ENCODE data around the gene GDF9.

Gene GDF9

GRCh38 chr5:132822650-132823480 is 43.4 kb downstream of the GDF9 start:
- no peak for DNase-seq (ENCODE audit: extremely low read depth in 1 of 2, low read depth in 1 of 2)

GRCh38 chr5:132821791-132822190 is 44.5 kb downstream of the GDF9 start:
- no peak for DNase-seq (ENCODE audit: extremely low read depth in 1 of 2, low read depth in 1 of 2)

GRCh38 chr5:132821350-132821749 is 44.9 kb downstream of the GDF9 start:
- DNase-seq (ENCODE audit: extremely low read depth in 1 of 2, low read depth in 1 of 2): no peak

DNA sequence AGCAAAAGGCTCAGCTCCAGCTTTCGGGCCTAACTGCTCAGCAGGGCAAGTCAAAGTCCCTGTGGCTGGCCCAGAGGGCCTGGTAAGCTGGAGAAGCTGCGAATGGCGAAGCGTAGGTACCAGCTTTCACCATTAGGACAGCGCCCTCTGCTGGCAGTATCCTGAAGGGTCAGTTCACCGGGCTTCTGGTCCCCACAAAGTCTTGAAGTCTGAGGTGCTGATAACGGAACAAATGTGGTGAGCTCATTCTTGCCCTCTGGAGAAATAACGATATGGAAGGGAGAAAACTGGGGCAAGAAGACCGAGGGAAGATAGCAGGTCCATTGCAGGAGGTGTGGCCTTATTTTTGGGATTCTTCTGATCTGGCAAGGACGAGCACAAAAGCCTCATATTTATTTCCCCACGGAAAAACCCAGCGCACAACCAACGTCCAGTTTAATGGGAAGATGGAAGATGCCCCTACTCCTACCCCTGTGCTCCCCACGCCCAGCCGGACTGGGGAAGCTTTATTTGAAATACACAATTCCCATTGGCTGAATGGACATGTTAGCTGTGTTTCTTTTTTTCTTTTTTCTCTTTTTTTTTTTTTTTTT is 46.0 kb downstream of the GDF9 start:
- peak; percentile 81 to 84 for DNase-seq (ENCODE audit: extremely low read depth in 1 of 2, low read depth in 1 of 2)

- no peak for DNase-seq (ENCODE audit: extremely low read depth in 1 of 2, low read depth in 1 of 2)
Observed at GRCh38 chr5:132819468-132819867, 46.8 kb downstream of the GDF9 start.

DNA sequence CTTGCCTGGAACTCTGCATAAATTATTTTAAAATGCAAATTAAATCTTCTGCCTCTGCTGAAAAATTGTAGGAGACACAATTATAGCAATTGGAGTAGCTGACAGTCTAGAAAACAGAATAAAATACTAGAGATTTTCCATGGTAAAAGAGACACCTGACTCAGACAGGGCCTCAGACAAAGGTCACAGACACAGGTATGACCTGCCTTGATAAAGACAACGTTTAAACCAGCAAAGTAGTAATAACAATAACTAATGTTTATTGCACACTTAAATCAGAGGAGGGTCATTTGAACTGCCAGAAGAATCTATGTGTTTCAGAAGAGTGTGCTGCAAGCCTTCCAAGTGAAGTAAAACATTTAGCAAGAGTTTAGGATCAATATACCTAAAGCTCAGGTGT is 49.3 kb downstream of the GDF9 start:
- DNase-seq (ENCODE audit: extremely low read depth in 1 of 2, low read depth in 1 of 2): no peak

DNA sequence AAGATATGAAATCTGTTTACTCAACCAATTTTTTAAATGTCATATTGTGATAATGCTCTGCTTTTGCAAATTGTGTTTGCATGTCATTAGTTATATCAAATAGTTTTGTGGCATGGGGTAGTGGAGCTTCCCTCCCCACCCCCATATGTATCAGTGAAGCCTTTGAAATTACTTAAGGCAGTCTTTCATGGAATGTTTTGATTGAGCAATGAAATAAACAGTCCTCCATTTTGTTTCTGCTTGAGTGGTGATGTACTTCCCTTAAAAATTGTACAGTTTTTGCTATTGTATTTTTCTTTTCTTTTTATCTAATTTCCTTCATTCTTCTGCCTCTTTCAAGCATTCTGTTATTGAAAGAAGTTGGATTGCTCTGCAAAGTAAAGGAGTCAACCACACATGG is 49.7 kb downstream of the GDF9 start:
- DNase-seq (ENCODE audit: extremely low read depth in 1 of 2, low read depth in 1 of 2): no peak

DNA sequence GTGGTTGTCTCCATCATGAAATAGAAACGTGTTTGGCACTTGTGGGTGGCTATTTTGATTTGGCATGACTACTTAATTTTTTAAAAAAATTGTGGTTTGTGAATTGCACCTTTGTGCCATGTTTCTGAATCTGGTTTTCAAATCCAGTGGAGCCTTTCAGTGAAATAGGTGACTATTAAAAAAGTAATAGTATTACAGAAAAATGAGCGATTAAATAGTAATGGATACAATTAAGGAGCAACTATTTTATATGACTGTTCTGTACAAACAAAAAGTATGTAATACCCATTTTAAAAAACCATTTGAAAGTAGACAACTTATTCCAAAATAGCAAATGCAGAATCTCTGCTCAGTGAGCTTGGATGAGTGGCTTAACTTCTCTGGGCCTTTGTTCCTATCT is 50.2 kb downstream of the GDF9 start:
- DNase-seq (ENCODE audit: extremely low read depth in 1 of 2, low read depth in 1 of 2): no peak

GRCh38 chr5:132815454-132815853 is 50.8 kb downstream of the GDF9 start:
- DNase-seq (ENCODE audit: extremely low read depth in 1 of 2, low read depth in 1 of 2): no peak

- DNase-seq (ENCODE audit: extremely low read depth in 1 of 2, low read depth in 1 of 2): no peak
Observed at GRCh38 chr5:132814503-132815294, 51.6 kb downstream of the GDF9 start.

GRCh38 chr5:132813599-132814502 is 52.4 kb downstream of the GDF9 start:
- DNase-seq (ENCODE audit: extremely low read depth in 1 of 2, low read depth in 1 of 2): no peak

- no peak for DNase-seq (ENCODE audit: extremely low read depth in 1 of 2, low read depth in 1 of 2)
Observed at GRCh38 chr5:132812781-132813598, 53.3 kb downstream of the GDF9 start, which contains the start of gene SOWAHA. SOWAHA (plus strand) TSS chr5:132813302; CDS start chr5:132813622, 320 bp downstream.

DNA sequence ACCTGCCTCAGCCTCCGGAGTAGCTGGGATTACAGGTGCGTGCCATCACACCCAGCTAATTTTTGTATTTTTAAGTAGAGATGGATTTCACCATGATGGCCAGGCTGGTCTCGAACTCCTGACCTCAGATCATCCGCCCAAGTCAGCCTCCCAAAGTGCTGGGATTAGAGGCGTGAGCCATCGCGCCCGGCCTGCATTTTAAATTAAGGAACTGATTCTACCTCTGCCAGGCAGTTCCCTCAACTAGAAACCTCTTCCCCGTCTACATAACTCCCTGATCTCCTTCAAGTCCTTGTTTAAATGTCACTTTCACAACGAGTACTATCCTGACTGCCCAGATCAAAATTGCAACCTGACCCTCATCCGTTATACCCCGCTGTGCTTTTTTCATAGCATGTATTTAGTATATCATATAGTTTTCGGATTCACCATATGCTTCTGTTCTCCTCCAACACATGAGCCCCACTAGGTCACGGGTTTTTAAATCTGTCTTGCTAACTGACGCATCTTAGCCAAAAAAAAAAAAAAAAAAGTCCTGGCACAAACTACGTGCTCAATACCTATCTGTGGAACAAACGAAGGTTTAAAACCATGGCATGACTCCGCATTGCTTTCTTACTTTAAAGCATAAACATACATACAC is 54.0 kb downstream of the GDF9 start:
- no peak for DNase-seq (ENCODE audit: extremely low read depth in 1 of 2, low read depth in 1 of 2)
